HG02973 (cell line): ENCODE results near the gene MYH10.

Experiments
- ATAC-seq: cut with Tn5 transposase; IDR thresholded peaks from one replicate; pipeline ENCODE4 v1.9.1; 2021; ENCODE audit warnings: moderate library complexity; ENCODE audit not compliant: unreplicated experiment

Gene MYH10

DNA sequence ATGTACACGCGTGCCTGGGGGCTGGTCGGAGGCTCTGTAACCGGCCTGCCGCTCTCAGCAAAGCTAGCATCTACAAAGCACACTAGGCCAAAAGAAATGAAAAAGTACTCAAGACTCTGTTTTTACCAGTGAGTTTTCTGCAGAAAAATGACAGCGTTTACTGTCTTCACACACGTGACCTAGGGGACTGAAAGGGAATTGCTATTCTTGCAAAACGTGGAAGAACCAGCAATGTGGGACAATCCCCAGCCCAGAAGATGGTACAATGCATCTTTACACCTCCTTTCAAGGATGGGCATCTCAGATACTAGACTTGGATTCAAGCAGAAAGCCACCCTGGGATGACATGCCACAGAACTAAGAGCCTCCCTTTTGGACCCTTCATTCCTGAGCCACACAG lies 153.4 kb downstream of the MYH10 start:
- ATAC-seq, result no peak

DNA sequence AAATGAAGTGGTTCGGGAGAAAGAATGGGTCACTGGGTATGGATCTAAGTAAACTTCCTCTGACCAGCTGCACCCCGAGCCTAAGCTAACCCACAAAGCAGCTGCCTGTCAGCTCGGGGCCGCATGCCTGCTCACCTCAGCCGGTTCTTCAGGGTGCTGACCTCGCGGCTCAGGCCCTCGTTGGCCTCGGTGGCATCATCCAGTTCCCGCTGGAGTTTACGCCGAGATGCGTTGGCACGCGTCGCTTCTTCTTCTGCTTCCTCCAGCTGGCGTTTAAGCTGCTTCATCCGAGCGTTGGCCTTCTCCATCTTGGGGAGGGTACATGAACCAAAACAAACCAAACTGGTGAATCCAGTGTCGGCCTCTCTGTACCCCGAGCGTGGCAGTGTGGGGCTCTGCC lies 153.8 kb downstream of the MYH10 start:
- no peak for ATAC-seq

DNA sequence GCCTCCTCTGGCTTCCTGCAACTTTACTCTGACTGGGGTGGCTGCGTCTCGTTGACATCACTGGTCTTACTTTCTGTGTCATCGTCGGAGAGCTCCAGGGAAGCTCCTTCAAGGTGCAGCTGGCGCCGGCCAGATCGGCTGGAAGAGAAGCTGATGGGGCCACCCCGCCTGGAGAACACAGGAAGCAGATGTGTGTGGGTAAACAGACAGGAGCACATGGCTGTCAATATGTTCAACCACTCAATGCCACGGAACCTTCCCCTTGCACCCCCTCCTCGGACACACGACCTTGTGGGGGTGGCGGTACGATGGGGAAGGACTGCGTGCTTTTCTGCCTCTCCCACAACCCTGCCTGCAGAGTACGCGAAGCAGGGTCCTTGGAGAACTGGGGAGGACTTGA lies 154.7 kb downstream of the MYH10 start:
- no peak for ATAC-seq

DNA sequence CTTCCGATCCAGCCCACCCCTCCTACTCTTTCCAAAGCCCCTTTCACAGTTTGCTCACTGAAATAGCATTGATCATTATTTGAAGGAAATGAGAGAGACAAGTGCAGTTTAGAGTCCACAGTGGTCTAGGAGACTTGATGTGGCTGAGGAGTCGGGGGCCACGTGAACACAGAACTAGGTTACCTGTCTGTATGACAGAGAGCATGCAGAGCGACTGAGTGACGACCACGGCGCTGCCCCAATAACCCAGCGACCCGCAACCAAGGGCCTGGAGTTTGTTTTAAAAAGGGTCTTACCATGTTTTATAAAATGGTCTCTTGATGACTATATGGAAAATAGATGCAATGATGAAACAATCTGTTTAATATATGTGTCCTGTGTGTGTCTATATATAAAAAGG lies 155.3 kb downstream of the MYH10 start:
- no peak for ATAC-seq

DNA sequence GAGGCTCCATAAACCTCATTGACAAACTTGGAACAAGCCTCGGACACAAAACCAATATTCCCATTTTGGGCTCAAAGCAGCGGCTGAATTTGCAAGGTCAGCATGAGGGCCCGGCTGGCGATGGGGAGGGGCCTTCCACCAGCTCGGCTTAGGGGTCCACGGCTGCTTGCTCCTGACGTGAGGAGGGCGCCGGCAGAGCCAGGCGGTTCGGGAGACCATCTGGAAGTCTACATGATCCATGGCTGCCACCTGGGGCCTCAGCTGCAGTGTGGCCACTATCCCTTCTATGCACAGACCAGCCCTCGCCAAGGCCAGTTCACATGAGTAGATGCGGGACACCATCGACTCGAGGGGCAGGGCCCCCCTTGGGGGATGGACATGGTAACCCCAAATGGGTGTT lies 155.7 kb downstream of the MYH10 start:
- no peak for ATAC-seq

DNA sequence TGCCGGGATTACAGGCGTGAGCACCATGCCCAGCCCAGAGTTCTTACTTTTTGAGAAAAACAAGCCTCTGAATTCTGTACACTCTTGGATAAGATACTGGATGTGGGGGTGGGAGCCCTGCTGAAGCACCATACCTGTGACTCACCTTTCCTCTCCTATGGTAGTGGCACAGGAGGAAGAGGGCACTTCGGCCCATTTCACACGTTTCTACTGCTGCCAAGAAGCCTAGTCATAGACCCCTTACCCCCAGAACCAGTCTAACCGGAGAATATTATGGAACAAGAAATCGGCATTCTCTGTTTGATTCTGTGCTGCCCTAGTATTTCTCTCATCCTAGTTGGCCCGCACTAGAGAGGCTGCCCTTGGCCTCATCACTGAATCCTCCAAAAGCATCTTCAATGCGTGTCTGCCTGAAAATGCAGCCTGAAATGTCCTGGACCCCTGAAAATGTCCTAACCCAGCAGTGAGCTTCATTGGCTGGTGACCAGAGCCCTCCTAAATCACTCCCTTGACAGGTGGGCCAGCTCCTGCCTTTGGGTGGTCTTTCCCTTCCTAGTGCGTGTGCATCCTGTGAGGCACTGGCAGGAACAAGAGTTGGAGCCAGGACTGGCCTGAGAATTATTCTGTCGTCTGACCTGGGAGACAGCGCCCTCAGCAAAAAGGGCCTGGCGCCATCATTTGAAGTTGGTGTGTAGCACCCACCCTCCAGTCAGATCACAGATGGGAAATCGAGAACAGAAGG lies 156.9 kb downstream of the MYH10 start:
- ATAC-seq, result no peak

DNA sequence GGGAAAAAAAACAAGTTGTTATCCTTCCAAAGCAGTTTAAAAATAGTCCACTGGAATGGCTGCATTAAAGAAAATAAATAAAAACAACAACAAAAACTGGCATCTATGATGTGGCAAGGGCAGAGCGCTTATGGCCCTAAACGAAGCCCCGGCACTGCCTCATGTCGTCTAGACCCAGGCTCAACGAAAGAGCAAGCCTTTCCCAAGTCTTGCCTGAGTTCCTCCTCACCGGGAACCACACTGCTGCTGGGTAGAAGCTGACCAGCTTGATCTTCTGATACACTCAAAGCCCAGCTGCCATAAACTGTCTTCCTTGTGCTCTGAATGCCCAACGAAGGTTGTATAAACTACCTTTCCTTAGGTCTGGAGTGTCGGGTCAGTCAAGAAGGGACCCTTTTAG lies 157.9 kb downstream of the MYH10 start:
- no peak for ATAC-seq

DNA sequence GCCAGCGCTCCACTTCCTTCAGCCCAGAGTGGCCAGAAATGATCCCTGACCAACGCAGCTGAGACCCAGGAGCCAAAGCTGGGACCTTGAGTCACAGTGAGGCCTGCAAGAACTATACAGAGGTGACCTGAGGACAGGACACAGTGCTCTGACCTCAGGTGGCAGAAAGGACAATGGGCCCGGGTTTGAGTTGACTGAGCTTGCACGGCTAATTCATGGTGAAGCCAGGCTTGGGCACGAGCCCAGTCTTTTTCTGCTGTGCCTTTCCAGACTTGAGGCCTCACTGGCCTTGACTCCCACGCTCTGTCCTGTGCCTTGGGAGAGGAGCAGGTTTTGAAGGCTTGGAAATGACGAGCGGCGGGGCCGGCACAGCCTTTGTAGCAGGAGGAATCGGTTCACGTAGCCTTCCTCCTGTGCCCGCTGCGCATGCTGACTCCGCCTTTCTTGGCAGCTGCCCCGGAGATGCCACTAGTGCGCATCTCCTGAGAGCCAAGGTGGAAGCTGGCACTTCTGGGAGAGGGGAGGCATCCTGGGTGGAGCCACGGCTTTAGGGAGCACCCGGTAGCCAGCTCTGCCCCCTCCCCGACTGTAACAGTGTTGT lies 160.0 kb downstream of the MYH10 start:
- no peak for ATAC-seq

DNA sequence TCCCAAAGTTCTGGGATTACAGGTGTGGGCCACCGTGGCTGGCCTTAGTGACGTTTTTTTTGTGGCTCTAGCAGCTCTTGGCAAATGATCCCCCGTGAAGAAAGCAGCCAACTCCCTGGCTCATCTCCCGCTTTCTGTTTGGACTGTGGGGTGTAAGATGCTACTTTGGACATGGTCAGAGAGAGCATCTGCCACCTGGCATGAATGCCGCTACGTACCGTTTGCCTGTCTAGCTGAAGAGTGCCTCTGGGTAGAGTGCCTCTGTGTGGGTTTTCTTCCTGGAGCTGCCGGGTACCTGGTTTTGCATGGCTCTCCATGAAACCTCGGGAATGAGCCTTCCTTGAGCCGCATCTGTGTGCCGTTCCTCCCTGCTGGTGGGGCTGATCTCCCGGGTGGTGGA lies 160.6 kb downstream of the MYH10 start:
- ATAC-seq, result no peak

DNA sequence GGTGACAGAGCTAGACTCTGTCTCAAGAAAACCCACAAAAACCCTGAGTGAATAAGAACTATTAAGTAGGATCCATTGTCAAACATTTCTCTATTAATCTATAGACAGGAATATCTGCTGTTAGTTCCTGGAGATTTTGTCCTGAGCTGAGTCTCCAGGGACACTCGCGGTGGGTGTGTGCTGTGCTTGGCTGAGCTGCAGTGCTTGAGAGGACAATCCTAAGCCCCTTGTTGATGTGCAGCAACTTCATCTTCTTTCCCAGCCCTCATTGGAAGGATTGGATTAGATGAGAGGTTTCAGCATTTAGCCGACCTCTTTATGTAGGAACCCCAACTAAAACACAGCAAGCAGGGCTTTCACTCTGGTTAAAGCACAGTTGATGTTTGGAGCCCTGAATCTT lies 161.5 kb downstream of the MYH10 start:
- no peak for ATAC-seq

DNA sequence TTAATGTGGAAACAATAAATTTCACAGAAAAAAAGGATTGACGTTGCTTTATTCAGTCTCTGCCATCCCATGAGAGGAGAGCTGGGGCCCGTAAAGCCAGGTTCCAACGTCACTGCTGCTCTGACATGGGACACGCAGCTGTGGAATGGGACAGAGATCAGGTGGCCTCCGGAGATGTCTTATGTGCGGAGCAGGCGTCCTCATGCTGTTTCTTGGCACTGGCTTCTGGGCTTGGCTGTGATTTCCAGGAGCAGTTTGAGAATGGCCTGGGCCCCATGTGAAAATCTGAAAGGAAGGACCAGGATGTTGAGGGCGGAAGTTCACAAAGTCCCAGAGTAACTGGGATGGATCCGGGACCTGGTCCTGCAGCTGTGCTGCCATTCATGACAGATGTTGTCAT lies 162.4 kb downstream of the MYH10 start:
- no peak for ATAC-seq

DNA sequence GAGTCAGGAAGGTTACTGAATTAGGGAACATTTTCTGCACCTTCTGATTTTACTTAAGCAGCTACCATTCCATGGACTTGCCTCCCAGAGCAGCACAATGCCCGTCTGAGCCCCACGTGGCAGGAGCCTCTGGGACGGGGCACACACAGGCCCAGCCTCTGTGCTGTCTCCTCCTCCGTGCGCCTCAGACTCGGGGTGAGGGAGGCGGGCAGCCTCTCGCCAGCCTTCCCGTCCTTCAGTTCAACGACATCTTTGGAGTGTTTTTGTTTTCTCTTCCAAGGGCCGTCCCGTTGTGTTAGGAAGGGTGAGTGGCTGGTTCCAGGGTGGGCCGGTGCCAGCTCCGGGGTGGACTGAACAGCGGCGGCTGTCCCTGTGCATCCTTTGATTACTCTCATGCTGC lies 163.0 kb downstream of the MYH10 start:
- no peak for ATAC-seq

DNA sequence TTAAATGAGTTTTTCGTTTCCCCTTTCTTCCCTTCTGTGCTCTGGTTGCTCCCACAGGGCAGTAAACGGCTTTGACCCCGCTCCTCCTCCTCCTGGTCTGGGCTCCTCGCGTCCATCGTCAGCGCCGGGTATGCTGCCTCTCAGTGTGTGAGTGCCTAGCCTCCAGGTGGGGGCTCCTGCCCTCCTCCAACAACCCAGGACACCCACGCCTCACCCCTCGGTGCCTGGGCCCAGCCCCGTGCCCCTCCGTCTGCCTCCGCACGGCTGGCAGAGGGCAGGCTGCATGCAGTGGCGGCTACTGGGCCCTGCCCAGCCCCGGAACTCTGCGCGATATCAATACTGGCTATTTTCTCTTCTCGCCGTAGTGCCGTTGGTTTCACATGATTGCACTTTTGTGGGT lies 163.7 kb downstream of the MYH10 start:
- ATAC-seq, result no peak

DNA sequence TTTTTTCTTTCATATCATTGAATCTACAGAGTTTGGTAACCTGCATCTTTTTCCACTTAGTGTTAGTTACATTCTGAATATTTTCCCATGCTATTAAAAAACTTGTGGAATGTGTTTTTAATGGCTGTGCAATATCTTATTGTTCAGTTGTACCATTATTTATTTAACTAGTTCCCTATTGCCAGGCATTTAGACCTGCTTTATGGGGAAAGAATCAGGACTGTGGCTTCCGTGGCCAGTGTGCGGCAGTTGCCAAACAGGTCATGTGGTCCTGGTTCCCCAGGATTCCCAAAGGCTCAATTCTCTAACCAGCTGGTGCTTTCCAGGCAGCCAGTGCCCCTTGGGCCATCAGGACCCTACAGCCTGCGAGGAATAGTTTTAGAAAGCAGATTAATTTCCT lies 164.1 kb downstream of the MYH10 start:
- no peak for ATAC-seq

DNA sequence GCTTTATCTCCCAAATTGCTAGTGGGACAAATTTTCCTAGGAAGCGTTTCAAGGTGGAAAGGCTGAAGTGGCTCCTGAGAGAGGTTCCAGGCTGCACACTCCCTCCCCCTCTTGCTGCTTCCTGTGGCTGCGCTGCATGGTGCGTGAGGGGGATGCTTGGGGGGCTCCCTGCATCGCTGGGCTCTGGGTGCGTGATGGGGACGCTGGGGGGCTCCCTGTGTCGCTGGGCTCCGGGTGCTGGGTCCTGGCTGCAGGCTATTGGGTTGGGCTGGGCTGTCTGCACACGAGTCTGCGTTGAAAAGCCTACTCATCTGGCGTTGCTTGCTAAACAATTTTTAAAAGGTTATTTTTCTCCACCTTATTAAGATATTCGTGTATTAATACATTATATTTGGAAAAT lies 164.8 kb downstream of the MYH10 start:
- no peak for ATAC-seq

DNA sequence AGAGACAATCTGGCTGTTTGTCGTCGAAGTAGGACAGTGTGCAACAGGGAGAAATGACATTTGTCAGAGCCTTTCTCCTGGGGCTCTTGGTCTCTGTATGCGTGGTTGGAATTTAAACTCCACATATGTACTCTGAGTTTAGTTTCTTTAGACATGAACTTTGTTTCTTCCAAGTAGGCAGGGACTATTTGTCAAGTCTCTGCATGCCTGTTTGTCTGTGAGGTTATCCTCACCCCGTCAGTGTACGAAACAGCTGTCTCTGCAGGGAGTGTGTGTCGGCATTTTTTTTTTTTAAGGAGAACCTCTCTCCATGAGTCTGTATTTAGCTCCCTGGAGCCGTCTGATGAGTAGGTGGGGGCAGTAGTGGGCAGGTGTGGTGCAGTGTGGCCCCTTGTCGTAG lies 165.2 kb downstream of the MYH10 start:
- ATAC-seq, result no peak

DNA sequence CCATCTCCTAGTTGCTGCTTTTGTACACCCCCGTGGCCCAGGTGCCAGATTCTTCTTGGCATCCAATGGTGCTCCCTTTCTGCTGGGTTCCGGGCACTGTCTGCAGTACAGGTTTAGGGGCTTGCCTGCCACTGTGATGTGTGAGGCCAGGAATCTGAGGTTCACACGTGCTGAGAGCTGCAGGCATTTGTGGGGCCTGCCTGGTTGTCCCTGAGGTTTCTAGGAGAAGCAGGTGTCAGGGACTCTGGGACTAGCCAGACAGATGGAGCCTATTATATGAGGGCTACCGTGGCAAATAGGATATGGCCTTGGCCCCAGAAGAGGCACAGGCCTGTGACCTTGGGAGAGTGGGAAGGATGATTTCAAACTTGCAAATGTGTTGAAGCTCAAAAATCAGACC lies 165.6 kb downstream of the MYH10 start:
- no peak for ATAC-seq

DNA sequence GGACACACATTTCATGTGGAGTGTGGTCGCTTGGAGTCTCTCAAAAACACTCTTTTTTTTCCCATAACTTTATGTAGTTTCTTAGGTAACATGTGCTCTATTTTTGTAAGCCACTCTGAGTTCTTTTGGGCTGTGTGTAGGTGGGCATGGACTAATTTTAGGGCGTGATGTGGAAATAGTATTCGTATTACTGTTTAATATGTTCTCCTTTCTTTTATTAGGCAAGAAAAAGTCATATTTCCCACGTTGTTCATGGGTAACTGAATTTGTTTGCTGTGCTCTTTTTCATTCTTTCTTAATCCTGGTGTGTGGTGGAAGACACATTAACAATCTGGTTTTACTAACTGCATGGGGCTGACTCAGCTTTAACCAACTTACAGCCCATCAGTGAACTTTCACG lies 167.4 kb downstream of the MYH10 start:
- no peak for ATAC-seq

DNA sequence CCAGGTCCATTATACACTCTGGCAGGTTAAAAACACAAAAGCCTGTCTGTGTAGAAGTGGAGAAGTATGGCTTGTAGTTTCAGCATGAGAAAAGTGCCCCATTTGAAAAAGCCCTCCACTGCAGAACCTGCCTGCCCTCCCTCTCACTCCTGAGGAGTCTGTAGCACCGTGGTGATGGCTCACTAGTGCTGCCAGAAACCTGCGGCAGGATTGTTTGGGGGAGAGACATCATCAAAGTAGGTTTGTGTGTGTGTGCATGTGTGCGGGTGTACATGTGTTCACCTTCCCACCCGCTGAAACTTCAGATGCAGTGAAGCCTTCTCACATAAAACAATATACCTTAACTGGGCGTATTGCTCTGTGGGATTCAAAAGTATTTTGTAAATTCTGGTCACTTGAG lies 168.0 kb downstream of the MYH10 start:
- no peak for ATAC-seq

DNA sequence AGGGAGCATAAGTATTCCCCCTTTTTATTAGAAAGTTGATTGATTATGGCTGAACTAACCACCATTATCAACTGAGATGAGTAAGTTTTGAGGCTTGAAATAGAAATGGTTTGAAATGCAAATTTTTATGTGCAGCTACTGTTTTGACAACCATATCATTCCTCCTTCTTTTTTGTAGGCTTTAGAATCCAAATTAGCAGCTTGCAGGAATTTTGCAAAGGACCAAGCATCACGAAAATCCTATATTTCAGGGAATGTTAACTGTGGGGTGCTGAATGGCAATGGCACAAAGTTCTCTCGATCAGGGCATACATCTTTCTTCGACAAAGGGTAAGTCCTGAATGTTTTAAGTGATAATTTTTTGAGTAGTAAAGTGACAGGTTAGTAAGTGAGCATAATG lies 170.7 kb downstream of the MYH10 start:
- no peak for ATAC-seq

DNA sequence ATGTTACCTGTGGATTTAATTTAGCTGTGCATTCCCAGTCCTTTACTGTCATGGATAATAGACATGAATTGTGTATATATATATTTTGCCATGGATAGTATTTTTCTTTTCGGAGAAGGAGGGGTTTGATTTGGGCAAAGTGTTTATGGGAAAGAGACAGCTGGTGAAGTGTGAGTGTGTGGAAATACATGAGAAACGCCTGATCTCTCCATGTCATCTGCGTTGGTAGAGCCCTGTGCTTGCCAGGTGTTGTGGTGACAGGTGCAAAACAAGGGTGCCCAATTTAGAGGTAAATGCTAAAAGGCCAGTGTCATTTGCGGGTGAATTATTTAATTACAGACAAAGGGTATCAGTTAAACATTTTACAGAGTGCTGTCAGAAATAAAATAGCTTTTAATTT lies 171.4 kb downstream of the MYH10 start:
- no peak for ATAC-seq

DNA sequence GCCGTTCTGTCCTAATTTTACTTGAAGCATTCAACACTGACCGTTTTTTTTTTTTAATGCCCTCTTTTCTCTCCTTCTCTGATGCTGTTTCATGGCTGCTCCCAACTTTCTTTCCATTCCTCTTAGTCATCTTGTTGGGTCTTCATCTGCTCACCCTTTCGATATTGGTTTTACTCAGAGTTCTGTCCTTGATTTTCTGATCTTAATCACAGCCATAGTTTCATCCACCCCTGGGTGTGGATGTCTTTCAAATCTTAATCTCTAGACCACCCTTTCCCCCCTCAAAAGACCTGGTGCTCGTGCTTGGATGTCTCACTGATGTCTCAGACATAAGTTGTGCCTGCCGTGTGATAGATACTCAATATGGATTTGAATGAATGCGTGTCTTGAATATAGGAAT lies 172.4 kb downstream of the MYH10 start:
- no peak for ATAC-seq

DNA sequence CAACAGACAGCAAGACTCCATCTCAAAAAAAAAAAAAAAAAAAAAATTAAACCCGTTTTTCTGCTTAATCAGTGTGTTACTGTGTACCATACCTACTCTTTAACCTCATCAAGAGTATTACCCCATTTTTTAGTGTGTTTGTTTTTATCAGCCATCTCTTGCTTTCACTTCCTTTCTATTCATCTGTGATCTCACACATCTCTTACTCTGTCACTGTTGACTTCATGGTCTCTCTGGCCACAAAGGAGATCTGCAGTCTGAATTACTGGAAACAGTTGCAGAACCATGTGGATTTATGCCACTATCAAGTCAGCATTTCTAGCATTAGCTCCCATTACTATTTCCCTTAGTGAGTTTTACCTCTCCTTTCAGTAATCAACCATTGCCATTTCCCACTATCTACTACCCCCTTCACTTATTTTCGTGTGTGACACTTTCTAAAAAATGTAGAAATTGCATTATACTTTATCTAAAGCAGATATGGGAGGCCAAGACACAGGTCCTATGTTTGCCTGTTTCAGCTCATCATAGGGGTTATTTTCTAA lies 174.8 kb downstream of the MYH10 start:
- no peak for ATAC-seq
